ENCODE data around the gene MYBPH. TPM values are rescaled to one million over a fixed set of nuclear protein-coding genes. Genes with fewer than 3 reads are reported as not detected.

MYBPH gene
- total and polyA plus RNA-seq, 2 donors (not counting 1 experiment from before 2014, with no cell fraction given): not detected

- peaks cover 7 to 12% of the 10 kb centered on the region in 2 donors for H3K4me1 ChIP-seq (ENCODE audit: control insufficient read depth in 2 of 2, insufficient read depth in 2 of 2, low read length in 2 of 2)
- CTCF ChIA-PET: no interaction called here
These were observed 48.6 kb downstream of the MYBPH start for GRCh38 chr1:203126866-203127665.

More at GRCh38 chr1:203126866-203127665, 48.6 kb downstream of the MYBPH start:
- H3K27me3 Mint-ChIP-seq: peaks cover 67% of the 10 kb centered on the region
- H3K27ac ChIP-seq (ENCODE audit: low read length in 2 of 2): no peak overlapping the region
- H3K9me3 ChIP-seq (ENCODE audit: control extremely low read depth in 1 of 3, control insufficient read depth in 2 of 3, insufficient read depth in 1 of 3, low read length in 2 of 3): peaks cover 0 to 6% (median 0%) of the 10 kb centered on the region in 3 donors
- ATAC-seq (ENCODE audit: low read depth): no peak
- no peaks in the 10 kb centered on the region for H3K79me2 ChIP-seq (ENCODE audit: control insufficient read depth, insufficient read depth, low read length)
- H3K9me3 Mint-ChIP-seq (ENCODE audit: insufficient read depth): no peaks in the 10 kb centered on the region
- no peak for DNase-seq
- TF ChIP-seq CTCF (IDR thresholded peaks at IDR 0.05) (no peak), EZH2 (IDR thresholded peaks at IDR 0.05; ENCODE audit: borderline replicate concordance, insufficient read depth, low read depth, low read length, poor library complexity, severe bottlenecking) (no peak)
- 17% methylated on average over 5 of the region's 12 CpGs for WGBS (ENCODE audit: insufficient coverage)
- no peak overlapping the region for H3K27ac Mint-ChIP-seq
- POLR2A ChIA-PET: no interaction called here
- no peak overlapping the region for H3K4me3 ChIP-seq (ENCODE audit: control extremely low read depth in 1 of 5, extremely low read depth in 1 of 5, insufficient read depth in 1 of 5, low read depth in 2 of 5, low read length in 4 of 5)
- peak overlapping the region; percentile 48 for H3K4me3 Mint-ChIP-seq
- no peaks in the 10 kb centered on the region for H4K20me1 ChIP-seq (ENCODE audit: control insufficient read depth, insufficient read depth, low read length, poor library complexity, severe bottlenecking)
- no peak overlapping the region for H2AFZ ChIP-seq (ENCODE audit: insufficient read depth, low read depth, low read length, poor library complexity, severe bottlenecking)
- intact Hi-C loops (cut with micrococcal nuclease): no loop called here
- H3K36me3 ChIP-seq (replicated peaks in 1 of 2; ENCODE audit: control extremely low read depth in 1 of 2, control insufficient read depth in 1 of 2, extremely low read depth in 1 of 2, insufficient read depth in 2 of 2, low read length in 1 of 2): no peaks in the 10 kb centered on the region
- H3K9ac ChIP-seq (ENCODE audit: low read length): no peak overlapping the region
- peak overlapping the region; percentile 51 for H3K4me2 ChIP-seq (replicated peaks; ENCODE audit: low read depth, low read length, poor library complexity, severe bottlenecking)
- H3K4me1 Mint-ChIP-seq: peaks cover 9% of the 10 kb centered on the region
- peaks cover 0 to 43% (median 14%) of the 10 kb centered on the region in 4 experiments for H3K27me3 ChIP-seq (replicated peaks in 1 of 4; ENCODE audit: control extremely low read depth in 1 of 4, control insufficient read depth in 3 of 4, insufficient read depth in 4 of 4, low read length in 3 of 4)

Data from B cell (primary cell).